HepG2 (cell line): Measurements from ENCODE around the gene SIGLEC15. TPM values are rescaled to one million over a fixed set of nuclear protein-coding genes. Genes with fewer than 3 reads are reported as not detected.

ENCODE experiments used
- ATAC-seq: fragments of 200-7000 bp; cut with Tn5 transposase; 3 replicates; pipeline ENCODE4 v1.9.1; 2020; ENCODE audit warnings: mild to moderate bottlenecking, moderate library complexity
- BruUV-seq: library from RNA; stranded (reverse); fragments of 400-500 nt; replicated peaks from 2 replicates; lab custom pipeline; 2021; lab: Mats Ljungman, UMichigan
- CTCF ChIA-PET: fragments of 300-600 bp; formaldehyde crosslinking; extraction: SDS; loops from one replicate; lab custom pipeline; 2021; ENCODE audit warnings: low total read pairs, inconsistent platforms, low intra/inter-chr PET ratio; lab: Yijun Ruan, JAX
- POLR2A ChIA-PET: fragments of 350-600 bp; sonication (Branson Sonifier 250); formaldehyde crosslinking; loops from one replicate; lab custom pipeline; 2020; ENCODE audit warnings: antibody characterized with exemption, inconsistent platforms; lab: Yijun Ruan, JAX
- DNase-seq: peaks from one replicate; pipeline ENCODE4 v3.0.0-alpha.2; 2015; ENCODE audit warnings: low spot score
- FAIRE-seq: peaks from 3 replicates; lab custom pipeline; 2011; peaks lifted over from hg19 to GRCh38; lab: Jason Lieb, UNC
- H2AFZ ChIP-seq: one replicate; pipeline ENCODE4 v1.6.1; 2011; ENCODE audit warnings: low read length, inconsistent platforms
- H3K27ac ChIP-seq: fragments of 300-600 bp; 3 replicates; pipeline ENCODE4 v1.8.0; 2011; ENCODE audit warnings: mixed run types, mild to moderate bottlenecking, mixed read lengths, low read length, inconsistent platforms; ENCODE audit not compliant: insufficient read depth; ENCODE audit errors: extremely low read length
- H3K27me3 ChIP-seq, 2 experiments: fragments of 200-600 bp in 1 of 2; 2 replicates in 1 of 2; 3 replicates in 1 of 2; pipeline versions ENCODE4 v1.6.0 to v1.8.0; 2011; ENCODE audit warnings: low read length in 2 of 2, mild to moderate bottlenecking in 2 of 2, moderate library complexity in 2 of 2, inconsistent platforms in 1 of 2; ENCODE audit not compliant: insufficient read depth in 2 of 2, control insufficient read depth in 1 of 2
- H3K36me3 ChIP-seq, 2 experiments: fragments of 200-600 bp in 1 of 2; replicated peaks in 1 of 2; 2 replicates in 1 of 2; 3 replicates in 1 of 2; pipeline versions ENCODE4 v1.5.1 to v1.8.0; 2011; ENCODE audit warnings: low read length in 2 of 2, inconsistent platforms in 1 of 2; ENCODE audit not compliant: insufficient read depth in 2 of 2, control insufficient read depth in 1 of 2
- H3K4me1 ChIP-seq: 2 replicates; pipeline ENCODE4 v1.5.1; 2012; ENCODE audit warnings: low read length, inconsistent platforms; ENCODE audit not compliant: insufficient read depth
- H3K4me2 ChIP-seq: 2 replicates; pipeline ENCODE4 v1.6.0; 2011; ENCODE audit warnings: low read depth, low read length, inconsistent platforms
- H3K4me3 ChIP-seq, 3 experiments: fragments of 200-600 bp in 1 of 3; sonication (generic), shearing (Covaris generic) in 1 of 3; replicated peaks in 1 of 3; 2 replicates each; pipeline ENCODE4 v1.5.1; 2011 to 2016; ENCODE audit warnings: low read length in 3 of 3, inconsistent platforms in 2 of 3, low read depth in 2 of 3, mild to moderate bottlenecking in 2 of 3, control low read depth in 1 of 3, mixed read lengths in 1 of 3; ENCODE audit not compliant: insufficient read depth in 1 of 3
- H3K79me2 ChIP-seq: one replicate; pipeline ENCODE4 v1.6.1; 2011; ENCODE audit warnings: low read length, inconsistent platforms; ENCODE audit not compliant: insufficient read depth
- H3K9ac ChIP-seq: 2 replicates; pipeline ENCODE4 v1.6.0; 2011; ENCODE audit warnings: mild to moderate bottlenecking, low read depth, low read length, inconsistent platforms; ENCODE audit not compliant: insufficient read depth
- H3K9me3 ChIP-seq: 2 replicates; pipeline ENCODE4 v1.5.1; 2012; ENCODE audit warnings: mild to moderate bottlenecking, low read length
- H4K20me1 ChIP-seq: 2 replicates; pipeline ENCODE4 v1.6.0; 2011; ENCODE audit warnings: inconsistent platforms, mild to moderate bottlenecking, low read length, moderate library complexity; ENCODE audit not compliant: insufficient read depth
- AGO1 ChIP-seq: fragments of 200-400 bp; formaldehyde crosslinking; IDR thresholded peaks from 2 replicates; pipeline ENCODE4 v1.6.1; 2017; ENCODE audit warnings: mild to moderate bottlenecking, low read depth, low read length, moderate library complexity; ENCODE audit not compliant: poor library complexity, severe bottlenecking
- ATF7-NPFF ChIP-seq: sonication (generic); formaldehyde crosslinking; IDR thresholded peaks from 2 replicates; pipeline ENCODE4 v1.8.1; 2023; ENCODE audit warnings: mild to moderate bottlenecking, low read depth, missing genetic modification reagents, moderate library complexity
- IKZF1 ChIP-seq: fragments of 450-650 bp; IDR thresholded peaks from 2 replicates; pipeline ENCODE4 v1.7.1; 2016
- KDM6A ChIP-seq: IDR thresholded peaks from 2 replicates; pipeline ENCODE4 v1.6.1; 2016; ENCODE audit warnings: low read depth
- NFKBIZ ChIP-seq: IDR thresholded peaks from 2 replicates; pipeline ENCODE4 v1.6.1; 2018; ENCODE audit warnings: missing genetic modification reagents, missing compliant biosample characterization
- NR2C2 ChIP-seq: sonication (generic); formaldehyde crosslinking; IDR thresholded peaks from 2 replicates; pipeline ENCODE4 v1.4.0; 2020; ENCODE audit warnings: missing genetic modification reagents, mild to moderate bottlenecking, moderate library complexity, borderline replicate concordance
- POLR2AphosphoS2 ChIP-seq: IDR thresholded peaks from 2 replicates; pipeline ENCODE4 v1.6.1; 2011; ENCODE audit warnings: low read depth, low read length, improper control_type of control experiment
- ZNF235 ChIP-seq: sonication (generic); formaldehyde crosslinking; IDR thresholded peaks from 2 replicates; pipeline ENCODE4 v1.8.1; 2023; ENCODE audit warnings: mild to moderate bottlenecking, missing genetic modification reagents, borderline replicate concordance
- ZNF354B ChIP-seq: sonication (generic); formaldehyde crosslinking; IDR thresholded peaks from 2 replicates; pipeline ENCODE4 v1.8.0; 2022; ENCODE audit warnings: mild to moderate bottlenecking, missing genetic modification reagents
- whole genome bisulfite sequencing: methylation state at CpG from one replicate; pipeline ENCODE4 v1.1.6; 2017; ENCODE audit warnings: low lambda C conversion rate; 5-methylcytosine and 5-hydroxymethylcytosine counted together
- in situ Hi-C: cut with HindIII; loops from 2 replicates; pipeline ENCODE4 v1.10.0; 2017; ENCODE audit warnings: low pct_unique_long_range_greater_than_20kb; ENCODE audit not compliant: extremely low pct_ligation_motif_present
- intact Hi-C: fragments of 100-400 bp; cut with micrococcal nuclease; formaldehyde crosslinking; loops from one replicate; pipeline ENCODE4 v1.10.0; 2022; ENCODE audit not compliant: unreplicated experiment
- polyA plus RNA-seq, 8 experiments: library from polyadenylated mRNA; depleted of rRNA in 3 of 8; stranded (reverse) in 7 of 8; unstranded in 1 of 8; fragments of >200 nt; fragmentation: Illumina TruSeq in 4 of 8; extraction: Trizol in 4 of 8; gene quantifications; 2 replicates each; pipeline versions ENCODE4 v1.2.1 to v1.2.3, GENCODE V29; 2011 to 2016; ENCODE audit warnings: low read depth in 4 of 8, missing spikeins in 1 of 8, mixed read lengths in 1 of 8; ENCODE audit not compliant: insufficient read depth in 1 of 8
- total RNA-seq, 5 experiments: library from RNA; depleted of rRNA; stranded (reverse); fragments of >200 nt; fragmentation: Illumina TruSeq; extraction: Trizol; gene quantifications; 2 replicates each; pipeline ENCODE4 v1.2.3, GENCODE V29; 2016; ENCODE audit warnings: low read depth in 1 of 5

Gene SIGLEC15
- total and polyA plus RNA-seq, 2 of the 13 experiments (the other 11 are each of a cell fraction or from before 2014, with no cell fraction given): not detected

DNA sequence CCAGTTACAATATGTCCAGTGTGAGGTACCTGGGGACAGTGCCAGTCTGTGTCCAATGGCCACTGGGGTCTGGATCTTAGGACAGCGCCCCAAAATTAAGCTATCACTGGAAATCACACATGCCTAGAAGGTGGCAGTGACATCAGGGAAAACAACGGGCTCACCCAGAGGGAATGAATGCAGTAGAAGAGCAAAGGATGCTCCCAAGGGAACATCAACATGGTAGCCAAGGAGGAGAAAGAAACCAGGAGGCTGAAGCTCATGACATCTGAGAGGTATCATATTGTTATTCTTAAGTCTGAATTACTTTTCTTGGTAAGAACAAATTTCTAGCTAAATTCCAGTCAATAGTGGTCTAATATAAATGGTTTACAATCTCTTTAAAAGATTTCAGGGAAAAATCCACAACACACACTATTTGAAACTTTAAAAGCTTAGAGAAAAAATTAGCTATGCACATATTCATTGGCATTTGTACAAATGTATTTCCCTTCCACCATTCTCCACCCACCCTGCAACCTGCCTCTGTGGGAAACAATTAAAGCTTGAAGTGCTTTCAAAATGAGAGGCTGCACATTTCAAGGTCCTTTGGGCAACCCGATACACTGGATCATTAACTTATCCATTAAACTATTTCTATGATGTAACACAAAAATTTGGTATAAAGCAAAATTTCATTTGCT lies 55.5 kb downstream of the SIGLEC15 start:
- in situ Hi-C loops: no loop called here
- H3K27me3 ChIP-seq: no peaks in the 10 kb centered on the region
- no peaks in the 10 kb centered on the region for H3K9me3 ChIP-seq
- TF ChIP-seq NR2C2: no peak
- no peak for TF ChIP-seq ATF7-NPFF (CRISPR knock-in tag)
- no peak for TF ChIP-seq ZNF235 (CRISPR knock-in tag)
- no peak for TF ChIP-seq ZNF354B (CRISPR knock-in tag)
- TF ChIP-seq NFKBIZ (CRISPR knock-in tag): no peak
- TF ChIP-seq KDM6A (CRISPR knock-in tag): no peak
- TF ChIP-seq IKZF1: no peak
- no peak for TF ChIP-seq POLR2AphosphoS2
- intact Hi-C loops: loop anchor here (10.0 kb wide), 1 partner anchor 156 kb away; the partner anchor contains the start of gene SLC14A1
- no peaks in the 10 kb centered on the region for H3K4me1 ChIP-seq
- ChIA-PET POLR2A (no interaction called here), CTCF (interaction anchor here (1.6 kb wide), 1 partner anchor 158 kb away, joined by 10 read pairs; the partner anchor contains the start of gene SLC14A1)
- no peak overlapping the region for H3K4me3 ChIP-seq
- H4K20me1 ChIP-seq: no peaks in the 10 kb centered on the region
- H3K4me2 ChIP-seq: no peak overlapping the region
- DNase-seq (no peak), ATAC-seq (no peak), FAIRE-seq (no peak)
- H3K79me2 ChIP-seq: no peaks in the 10 kb centered on the region
- peaks cover 5 to 39% of the 10 kb centered on the region in 2 experiments for H3K36me3 ChIP-seq
- H2AFZ ChIP-seq: no peak overlapping the region
- BruUV-seq: no TSS peak
- no peak overlapping the region for H3K9ac ChIP-seq
- no peak overlapping the region for H3K27ac ChIP-seq
- WGBS: over 99% methylated on average over 3 of the region's 3 CpGs

- H3K9ac ChIP-seq: no peak overlapping the region
- in situ Hi-C loops (no loop called here), intact Hi-C loops (loop anchor here (10.0 kb wide), 1 partner anchor 163 kb away; the partner anchor contains the start of gene SLC14A1)
- CTCF ChIA-PET: no interaction called here
- ATAC-seq (no peak), FAIRE-seq (no peak), DNase-seq (no peak)
- no peak overlapping the region for H3K4me2 ChIP-seq
- no peaks in the 10 kb centered on the region for H3K9me3 ChIP-seq
- 99% methylated on average over 5 of the region's 5 CpGs for WGBS
- no peaks in the 10 kb centered on the region for H3K27me3 ChIP-seq
- H3K79me2 ChIP-seq: no peaks in the 10 kb centered on the region
- H2AFZ ChIP-seq: no peak overlapping the region
- no peak overlapping the region for H3K27ac ChIP-seq
- H3K4me1 ChIP-seq: no peaks in the 10 kb centered on the region
- H3K36me3 ChIP-seq: peaks cover 6 to 26% of the 10 kb centered on the region in 2 experiments
- no peak overlapping the region for H3K4me3 ChIP-seq
- POLR2A ChIA-PET: no interaction called here
- no peaks in the 10 kb centered on the region for H4K20me1 ChIP-seq
- no peak for TF ChIP-seq AGO1
- BruUV-seq: no TSS peak
Observed at GRCh38 chr18:45887585-45887984, 62.1 kb downstream of the SIGLEC15 start.
